ENCODE data around the gene BCHE.

The BCHE gene

DNA sequence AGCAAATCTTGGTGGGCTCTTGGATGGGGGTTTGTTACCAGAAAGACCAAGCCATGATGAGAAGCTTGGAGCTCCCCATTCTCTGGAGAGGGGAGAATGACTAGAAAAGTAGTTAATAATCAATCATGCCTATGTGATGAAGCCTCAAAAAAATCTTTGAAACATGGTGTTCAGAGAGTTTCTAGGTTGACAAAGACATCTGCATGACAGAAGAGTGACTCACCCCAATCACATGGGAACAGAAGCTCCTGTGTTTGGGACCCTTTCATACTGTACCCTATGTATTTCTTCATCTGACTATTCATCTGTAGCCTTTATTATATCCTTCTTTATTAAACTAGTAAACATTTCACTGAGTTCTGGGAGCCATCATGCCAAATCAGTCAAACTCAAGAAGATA is 87.4 kb downstream of the BCHE start:
- DNase-seq (ENCODE audit: low spot score), result no peak

DNA sequence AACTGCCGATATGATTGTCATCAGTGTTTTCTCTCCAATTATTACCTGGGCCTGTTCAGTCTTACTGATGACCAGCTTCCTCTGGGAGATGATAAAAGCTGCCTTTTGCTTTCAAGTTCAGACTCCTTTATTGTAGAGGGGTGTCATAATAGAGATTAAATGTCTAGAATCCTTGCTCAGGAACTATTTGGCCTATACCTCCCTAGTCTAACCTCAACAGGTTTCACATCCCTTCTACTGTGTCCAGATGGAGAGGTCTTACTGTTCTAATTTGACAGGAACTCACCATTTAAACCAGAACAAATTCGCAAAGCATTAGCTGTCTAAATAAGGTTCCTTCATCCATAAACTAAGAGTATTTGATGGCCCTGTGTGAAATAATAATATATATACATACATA is 88.0 kb downstream of the BCHE start:
- no peak for DNase-seq (ENCODE audit: low spot score)

DNA sequence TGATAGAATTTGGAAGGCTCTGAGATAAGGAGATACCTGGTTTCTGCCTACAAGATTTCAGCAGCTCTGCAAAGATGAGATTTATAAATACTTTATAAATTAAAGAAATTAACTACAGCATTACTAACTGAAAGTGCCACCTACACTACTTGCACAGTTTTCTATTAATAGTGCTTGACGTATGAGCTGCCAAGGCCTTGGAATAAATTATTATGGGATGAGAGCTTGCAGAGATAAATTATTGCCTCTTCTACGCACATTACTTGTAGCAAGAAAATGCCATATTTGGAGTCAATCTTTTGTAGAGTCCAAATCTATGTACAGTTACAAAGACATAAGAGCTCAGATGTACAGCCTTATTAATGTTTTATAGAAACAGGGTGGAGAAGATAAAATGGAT is 89.1 kb downstream of the BCHE start:
- DNase-seq (ENCODE audit: low spot score), result no peak

DNA sequence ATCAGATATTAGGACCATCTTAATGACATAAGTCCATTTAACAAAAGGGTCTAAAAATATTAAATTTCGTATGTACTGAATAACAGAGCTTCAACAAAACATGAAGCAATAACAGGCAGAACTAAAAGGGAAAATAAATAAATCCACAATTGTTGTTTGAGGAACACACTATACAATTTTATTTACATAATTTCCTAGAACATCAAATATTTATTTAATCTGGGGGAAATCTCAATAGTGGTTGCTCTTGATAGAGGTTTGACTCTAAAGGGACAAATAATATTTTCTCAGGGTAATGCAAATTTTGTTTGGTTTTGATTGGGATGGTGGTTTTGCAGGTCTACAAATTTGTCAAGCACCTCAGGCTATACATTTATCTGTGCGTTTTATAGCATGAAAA is 90.3 kb downstream of the BCHE start:
- no peak for DNase-seq (ENCODE audit: low spot score)

DNA sequence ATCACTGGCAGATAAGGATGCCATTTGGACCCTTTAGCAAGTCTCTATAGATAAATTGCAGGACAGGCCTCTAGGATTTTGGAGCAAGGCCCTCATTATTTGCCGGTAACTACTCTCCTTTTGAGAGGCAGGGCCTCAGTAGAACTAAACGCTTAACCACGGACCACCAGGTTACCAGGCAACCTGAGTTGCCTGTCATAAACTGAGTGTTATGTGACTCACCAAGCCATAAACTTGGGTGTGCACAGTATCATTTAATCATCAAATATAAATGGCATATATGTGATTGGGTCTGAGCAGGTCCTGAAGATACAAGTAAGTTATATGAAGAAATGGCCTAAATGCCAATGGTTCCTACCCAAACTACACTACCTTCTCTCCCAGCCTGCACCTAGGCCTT is 93.2 kb downstream of the BCHE start:
- DNase-seq (ENCODE audit: low spot score), result no peak

DNA sequence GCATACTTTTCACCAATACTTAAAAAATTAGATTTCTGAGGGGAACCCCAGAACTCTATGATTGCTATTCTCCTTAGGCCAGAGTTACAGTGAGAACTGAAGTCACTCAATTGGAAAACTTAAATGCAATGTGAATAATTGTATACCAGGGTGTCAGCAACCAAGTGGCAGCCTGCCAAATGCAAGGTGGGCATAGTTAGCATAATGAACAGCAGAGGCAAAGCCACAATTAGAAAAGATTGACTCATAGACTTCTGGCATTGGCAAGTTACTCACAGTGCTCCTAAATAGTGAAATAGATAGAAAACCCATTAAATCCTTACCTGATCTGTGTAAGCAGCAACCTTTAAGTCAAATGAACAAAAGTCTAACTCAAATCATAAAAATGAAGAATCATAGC is 94.9 kb downstream of the BCHE start:
- DNase-seq (ENCODE audit: low spot score), result no peak

DNA sequence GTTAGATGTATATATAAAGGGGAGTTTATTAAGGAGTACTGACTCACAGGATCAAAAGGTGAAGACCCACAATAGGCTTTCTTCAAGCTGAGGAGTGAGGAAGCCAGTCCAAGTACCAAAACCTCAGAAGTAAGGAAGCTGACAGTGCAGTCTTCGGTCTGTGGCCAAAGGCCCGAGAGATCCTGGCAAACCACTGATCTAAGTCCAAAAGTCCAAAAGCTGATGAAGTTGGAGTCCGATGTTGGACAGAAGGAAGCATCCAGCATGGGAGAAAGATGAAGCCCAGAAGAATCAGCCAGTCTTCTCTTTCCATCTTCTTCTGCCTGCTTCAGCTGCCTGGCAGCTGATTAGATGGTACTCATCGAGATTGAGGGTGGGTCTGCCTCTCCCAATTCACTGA is 107.5 kb downstream of the BCHE start:
- DNase-seq (ENCODE audit: low spot score), result no peak

DNA sequence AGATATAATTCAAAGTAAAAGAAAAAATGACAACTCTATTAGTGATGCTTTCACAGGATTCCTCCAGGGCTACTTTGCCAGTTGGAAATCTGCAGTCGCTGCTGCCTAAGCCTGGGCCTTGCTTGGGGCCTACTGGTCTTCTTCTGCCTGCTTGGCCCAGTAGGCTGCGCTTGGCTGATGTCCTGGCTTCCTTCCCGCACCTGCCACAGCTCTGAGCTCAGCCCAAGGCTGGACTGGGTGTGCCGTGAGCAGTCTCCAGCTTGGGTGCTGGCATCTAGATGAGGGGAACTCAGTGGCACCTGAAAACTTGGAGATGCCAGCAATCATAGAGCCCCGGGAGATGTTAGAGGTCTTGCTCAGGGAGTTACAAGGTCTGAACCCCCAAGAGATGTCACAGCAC is 108.3 kb downstream of the BCHE start:
- DNase-seq (ENCODE audit: low spot score), result no peak

DNA sequence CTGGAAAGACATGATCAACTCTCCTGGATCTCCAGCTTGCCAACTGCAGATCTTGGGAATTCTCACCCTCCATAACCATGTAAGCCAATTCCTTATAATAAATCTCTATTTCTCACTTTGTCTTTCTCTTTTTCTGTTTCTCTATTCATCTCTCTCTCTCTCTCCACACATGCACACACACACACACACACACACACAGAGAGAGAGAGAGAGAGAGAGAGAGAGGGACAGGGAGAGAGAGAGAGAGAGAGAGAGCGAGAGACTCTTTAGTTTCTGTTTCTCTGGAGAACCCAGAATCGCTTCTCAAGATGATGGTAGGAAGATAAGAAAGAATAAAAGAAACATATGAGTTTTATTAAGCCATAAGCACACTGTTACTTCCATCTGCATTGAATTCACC is 111.9 kb downstream of the BCHE start:
- DNase-seq (ENCODE audit: low spot score), result no peak

Measured in pons (tissue), 1 donor.